Neural progenitor cell (in vitro differentiated cells): ENCODE data around the gene ERMAP. TPM values are rescaled to one million over a fixed set of nuclear protein-coding genes. Genes with fewer than 3 reads are reported as not detected.

ENCODE experiments used
- DNase-seq: peaks from one replicate; pipeline ENCODE4 v3.0.0-alpha.2; 2016; ENCODE audit warnings: low spot score
- H2AFZ ChIP-seq: fragments of 200-600 bp; sonication (generic); replicated peaks from 2 replicates; pipeline ENCODE4 v1.6.1; 2016; ENCODE audit warnings: antibody characterized with exemption
- H3F3A ChIP-seq: fragments of 200-600 bp; sonication (generic); 2 replicates; pipeline ENCODE4 v1.6.1; 2016; ENCODE audit warnings: antibody characterized with exemption, low read depth
- H3K27ac ChIP-seq: fragments of 200-600 bp; sonication (generic); 2 replicates; pipeline ENCODE4 v1.5.1; 2016; ENCODE audit warnings: mild to moderate bottlenecking
- H3K27me3 ChIP-seq: fragments of 200-600 bp; sonication (generic); 2 replicates; pipeline ENCODE4 v1.6.1; 2016; ENCODE audit warnings: mild to moderate bottlenecking, moderate library complexity
- H3K36me3 ChIP-seq: fragments of 200-600 bp; sonication (generic); 2 replicates; pipeline ENCODE4 v1.5.1; 2016
- H3K4me1 ChIP-seq: fragments of 200-600 bp; sonication (generic); 2 replicates; pipeline ENCODE4 v1.6.1; 2016; ENCODE audit warnings: mixed run types
- H3K4me2 ChIP-seq: fragments of 200-600 bp; sonication (generic); 2 replicates; pipeline ENCODE4 v1.6.1; 2016
- H3K4me3 ChIP-seq: fragments of 200-600 bp; sonication (generic); 2 replicates; pipeline ENCODE4 v1.5.1; 2016
- H3K79me2 ChIP-seq: fragments of 200-600 bp; sonication (generic); 2 replicates; pipeline ENCODE4 v1.6.1; 2016; ENCODE audit warnings: low read depth
- H3K9ac ChIP-seq: fragments of 200-600 bp; sonication (generic); 2 replicates; pipeline ENCODE4 v1.6.1; 2016
- H3K9me3 ChIP-seq: fragments of 200-600 bp; sonication (generic); 2 replicates; pipeline ENCODE4 v1.5.1; 2016; ENCODE audit warnings: low read depth
- H4K20me1 ChIP-seq: fragments of 200-600 bp; sonication (generic); 2 replicates; pipeline ENCODE4 v1.6.1; 2016; ENCODE audit warnings: low read depth
- H3K27ac Mint-ChIP-seq: 3 replicates; pipeline ENCODE4 v1.8.0; 2021; ENCODE audit warnings: mixed read lengths
- H3K27me3 Mint-ChIP-seq: 2 replicates; pipeline ENCODE4 v1.8.0; 2022; ENCODE audit warnings: low read depth, mild to moderate bottlenecking, inconsistent platforms, moderate library complexity, mixed read lengths; ENCODE audit not compliant: insufficient read depth
- H3K36me3 Mint-ChIP-seq: 3 replicates; pipeline ENCODE4 v1.8.0; 2021; ENCODE audit warnings: mixed read lengths
- H3K4me1 Mint-ChIP-seq: 3 replicates; pipeline ENCODE4 v1.8.0; 2021; ENCODE audit warnings: mixed read lengths
- H3K4me3 Mint-ChIP-seq: 3 replicates; pipeline ENCODE4 v1.8.0; 2021; ENCODE audit warnings: mild to moderate bottlenecking, moderate library complexity, mixed read lengths
- H3K9me3 Mint-ChIP-seq: 3 replicates; pipeline ENCODE4 v1.8.0; 2020; ENCODE audit warnings: mixed read lengths
- EZH2 ChIP-seq: fragments of 200-600 bp; sonication (generic); IDR thresholded peaks from 2 replicates; pipeline ENCODE4 v1.6.1; 2017; ENCODE audit warnings: antibody characterized with exemption, mild to moderate bottlenecking, moderate library complexity
- EZH2phosphoT487 ChIP-seq: fragments of 200-600 bp; sonication (generic); IDR thresholded peaks from 2 replicates; pipeline ENCODE4 v1.6.1; 2017; ENCODE audit warnings: antibody characterized with exemption
- total RNA-seq: library from RNA; depleted of rRNA; stranded (reverse); fragments of >200 nt; gene quantifications from 2 replicates; pipeline ENCODE4 v1.2.3, GENCODE V29; 2015; ENCODE audit warnings: low replicate concordance
- TF ChIP-seq, protein P1 (sequence below): fragments of 200-600 bp; sonication (generic); IDR thresholded peaks from 2 replicates; pipeline ENCODE4 v1.5.1; 2017; ENCODE audit warnings: antibody characterized with exemption, mild to moderate bottlenecking

ERMAP gene
- total RNA-seq, 1 donor from 2014 or later, result 2.2 TPM

DNA sequence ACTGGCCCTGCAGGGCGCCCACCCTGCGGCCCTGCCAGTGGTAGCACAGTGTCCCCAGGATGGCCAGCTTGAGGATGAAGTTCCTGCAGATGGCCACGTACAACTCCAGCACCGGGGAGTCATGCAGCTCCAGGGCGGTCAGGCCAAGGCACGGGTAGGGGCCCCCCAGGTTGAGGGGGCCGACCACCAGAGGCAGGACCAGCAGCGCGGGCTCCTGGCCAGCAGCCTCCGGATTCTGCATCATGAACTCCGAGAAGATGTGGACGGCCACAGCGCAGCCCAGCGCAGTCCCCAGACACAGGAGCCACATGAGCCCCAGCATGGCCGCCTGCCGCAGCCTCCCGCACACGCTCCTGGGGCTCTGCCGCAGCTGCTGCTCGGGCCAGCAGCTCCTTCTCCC lies 70.4 kb downstream of the ERMAP start:
- Histone ChIP-seq H4K20me1 (no peaks in the 10 kb centered on the region), H3K27me3 (no peaks in the 10 kb centered on the region), H3K27ac (no peak overlapping the region), H3K4me2 (no peak overlapping the region), H3K9ac (no peak overlapping the region), H3K9me3 (no peaks in the 10 kb centered on the region), H3F3A (no peaks in the 10 kb centered on the region), H3K79me2 (no peaks in the 10 kb centered on the region), H3K4me3 (no peak overlapping the region), H3K36me3 (no peaks in the 10 kb centered on the region), H2AFZ (no peak overlapping the region), H3K4me1 (peaks cover 5% of the 10 kb centered on the region)
- DNase-seq, result no peak
- Mint-ChIP-seq H3K36me3 (no peaks in the 10 kb centered on the region), H3K9me3 (no peaks in the 10 kb centered on the region), H3K4me3 (no peak overlapping the region), H3K27ac (no peak overlapping the region), H3K27me3 (peaks cover 6% of the 10 kb centered on the region), H3K4me1 (peaks cover 22% of the 10 kb centered on the region)
- TF ChIP-seq EZH2phosphoT487, result no peak

DNA sequence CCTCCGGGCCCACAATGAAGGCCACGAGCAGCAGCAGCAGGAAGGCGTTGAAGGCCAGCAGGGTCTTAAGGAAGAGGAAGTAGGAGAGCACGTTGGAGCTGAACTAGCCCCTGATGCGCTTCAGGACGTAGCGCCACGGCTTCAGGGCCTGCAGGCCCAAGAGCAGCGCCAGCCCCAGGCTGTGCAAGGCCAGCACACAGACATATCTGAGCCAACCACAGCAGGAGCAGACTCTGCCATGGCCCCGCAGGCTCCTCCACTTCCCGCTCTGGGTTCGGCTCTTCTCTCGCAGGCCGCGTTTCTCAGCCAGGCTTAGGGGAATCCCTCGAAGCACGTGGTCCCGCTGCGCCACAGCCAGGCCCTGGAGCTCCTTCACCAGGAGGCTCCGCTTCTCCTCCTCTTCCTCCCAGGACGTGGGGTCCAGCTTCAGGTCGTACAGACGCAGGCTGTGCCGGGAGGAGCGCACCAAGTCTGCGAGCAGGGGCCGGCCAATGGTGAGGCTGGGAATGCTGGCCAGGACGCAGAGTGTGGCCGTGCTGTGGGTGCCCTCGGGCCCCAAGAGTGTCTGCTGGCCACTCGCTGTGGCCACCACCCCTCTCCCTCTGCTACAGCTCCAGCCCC lies 71.2 kb downstream of the ERMAP start:
- TF ChIP-seq, protein P1, sequence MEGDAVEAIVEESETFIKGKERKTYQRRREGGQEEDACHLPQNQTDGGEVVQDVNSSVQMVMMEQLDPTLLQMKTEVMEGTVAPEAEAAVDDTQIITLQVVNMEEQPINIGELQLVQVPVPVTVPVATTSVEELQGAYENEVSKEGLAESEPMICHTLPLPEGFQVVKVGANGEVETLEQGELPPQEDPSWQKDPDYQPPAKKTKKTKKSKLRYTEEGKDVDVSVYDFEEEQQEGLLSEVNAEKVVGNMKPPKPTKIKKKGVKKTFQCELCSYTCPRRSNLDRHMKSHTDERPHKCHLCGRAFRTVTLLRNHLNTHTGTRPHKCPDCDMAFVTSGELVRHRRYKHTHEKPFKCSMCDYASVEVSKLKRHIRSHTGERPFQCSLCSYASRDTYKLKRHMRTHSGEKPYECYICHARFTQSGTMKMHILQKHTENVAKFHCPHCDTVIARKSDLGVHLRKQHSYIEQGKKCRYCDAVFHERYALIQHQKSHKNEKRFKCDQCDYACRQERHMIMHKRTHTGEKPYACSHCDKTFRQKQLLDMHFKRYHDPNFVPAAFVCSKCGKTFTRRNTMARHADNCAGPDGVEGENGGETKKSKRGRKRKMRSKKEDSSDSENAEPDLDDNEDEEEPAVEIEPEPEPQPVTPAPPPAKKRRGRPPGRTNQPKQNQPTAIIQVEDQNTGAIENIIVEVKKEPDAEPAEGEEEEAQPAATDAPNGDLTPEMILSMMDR, result no peak
- H3K27ac ChIP-seq, result no peak overlapping the region
- no peaks in the 10 kb centered on the region for H3K36me3 Mint-ChIP-seq
- H3K9me3 ChIP-seq, result no peaks in the 10 kb centered on the region
- H3K9ac ChIP-seq, result no peak overlapping the region
- H3K4me3 ChIP-seq, result no peak overlapping the region
- H3K4me2 ChIP-seq, result no peak overlapping the region
- H3K27ac Mint-ChIP-seq, result no peak overlapping the region
- H3K27me3 Mint-ChIP-seq, result peaks cover 6% of the 10 kb centered on the region
- peaks cover 22% of the 10 kb centered on the region for H3K4me1 Mint-ChIP-seq
- no peaks in the 10 kb centered on the region for H3K9me3 Mint-ChIP-seq
- DNase-seq, result no peak
- H3F3A ChIP-seq, result no peaks in the 10 kb centered on the region
- H2AFZ ChIP-seq, result peak overlapping the region; percentile 85
- H4K20me1 ChIP-seq, result no peaks in the 10 kb centered on the region
- no peaks in the 10 kb centered on the region for H3K79me2 ChIP-seq
- no peak overlapping the region for H3K4me3 Mint-ChIP-seq
- H3K27me3 ChIP-seq, result no peaks in the 10 kb centered on the region
- H3K36me3 ChIP-seq, result no peaks in the 10 kb centered on the region
- H3K4me1 ChIP-seq, result peaks cover 5% of the 10 kb centered on the region

DNA sequence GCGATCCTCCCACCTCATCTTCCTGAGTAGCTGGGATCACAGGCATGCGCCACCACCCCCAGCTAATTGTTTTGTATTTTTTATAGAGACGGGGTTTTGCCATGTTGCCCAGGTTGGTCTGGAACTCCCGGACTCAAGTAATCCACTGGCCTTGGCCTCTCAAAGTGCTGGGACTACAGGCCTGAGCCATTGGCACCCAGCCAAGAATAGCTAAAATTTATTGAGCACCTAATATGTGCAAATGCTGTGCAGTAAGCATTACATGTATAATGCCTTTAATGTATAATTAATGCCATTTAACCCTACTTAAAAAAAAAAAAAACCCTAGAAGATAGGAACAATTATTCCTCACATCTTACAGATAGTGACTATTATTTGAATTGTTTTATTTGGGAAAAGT lies 72.3 kb downstream of the ERMAP start:
- peaks cover 6% of the 10 kb centered on the region for H3K27me3 Mint-ChIP-seq
- H3K36me3 ChIP-seq, result no peaks in the 10 kb centered on the region
- no peak overlapping the region for H3K27ac Mint-ChIP-seq
- H3K4me3 Mint-ChIP-seq, result no peak overlapping the region
- no peaks in the 10 kb centered on the region for H3K79me2 ChIP-seq
- H4K20me1 ChIP-seq, result no peaks in the 10 kb centered on the region
- H3K4me1 Mint-ChIP-seq, result peaks cover 22% of the 10 kb centered on the region
- no peaks in the 10 kb centered on the region for H3K9me3 ChIP-seq
- H3K36me3 Mint-ChIP-seq, result no peaks in the 10 kb centered on the region
- no peak overlapping the region for H3K4me2 ChIP-seq
- no peak overlapping the region for H3K9ac ChIP-seq
- peaks cover 5% of the 10 kb centered on the region for H3K4me1 ChIP-seq
- H3K9me3 Mint-ChIP-seq, result peaks cover under 1% of the 10 kb centered on the region
- no peaks in the 10 kb centered on the region for H3K27me3 ChIP-seq
- no peak for TF ChIP-seq EZH2phosphoT487
- TF ChIP-seq, protein P1, result no peak
- TF ChIP-seq EZH2, result no peak
- H3F3A ChIP-seq, result no peaks in the 10 kb centered on the region
- no peak overlapping the region for H3K27ac ChIP-seq
- no peak overlapping the region for H3K4me3 ChIP-seq
- no peak for DNase-seq
- no peak overlapping the region for H2AFZ ChIP-seq

DNA sequence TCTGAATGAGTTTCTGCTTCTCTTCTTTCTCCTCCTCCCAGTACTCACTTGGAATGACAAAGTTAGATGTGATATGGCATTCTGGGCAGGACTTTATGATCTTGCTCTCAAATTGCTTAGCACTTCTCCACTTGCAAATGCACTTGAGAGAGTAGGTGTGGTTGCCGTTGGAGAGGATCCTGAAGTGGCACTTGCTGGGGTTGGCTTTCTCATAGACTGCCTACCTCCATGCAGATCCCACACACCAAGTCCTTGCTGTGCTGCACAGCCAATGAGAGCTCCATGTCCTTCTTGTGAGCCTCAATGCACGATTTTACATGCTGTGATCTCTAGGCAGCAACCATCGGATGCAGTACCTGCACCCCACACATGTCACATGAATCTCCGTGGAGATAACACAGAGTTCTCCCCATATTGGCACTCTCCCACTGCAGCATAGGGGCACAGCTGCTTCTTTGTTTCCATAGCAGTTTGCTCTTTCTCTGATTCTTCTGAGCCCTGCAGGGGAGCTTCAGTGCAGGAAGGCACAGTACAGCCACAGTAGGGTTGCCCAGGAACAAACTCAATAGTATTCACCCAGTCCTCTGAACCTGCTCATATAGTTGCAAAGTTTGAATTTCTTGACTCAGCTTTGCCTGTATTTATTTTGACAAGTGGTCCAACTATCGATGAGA lies 74.7 kb downstream of the ERMAP start:
- H3K4me3 Mint-ChIP-seq, result no peak overlapping the region

More for the DNA sequence above, 74.7 kb downstream of the ERMAP start:
- peaks cover 6% of the 10 kb centered on the region for H3K27me3 Mint-ChIP-seq
- peaks cover 16% of the 10 kb centered on the region for H3K4me1 Mint-ChIP-seq
- Histone ChIP-seq H3K4me1 (peaks cover 5% of the 10 kb centered on the region), H3F3A (no peaks in the 10 kb centered on the region), H3K4me2 (no peak overlapping the region), H2AFZ (peak overlapping the region; percentile 68), H3K9ac (no peak overlapping the region), H3K79me2 (no peaks in the 10 kb centered on the region), H3K4me3 (no peak overlapping the region), H3K9me3 (no peaks in the 10 kb centered on the region), H4K20me1 (no peaks in the 10 kb centered on the region), H3K36me3 (no peaks in the 10 kb centered on the region), H3K27me3 (no peaks in the 10 kb centered on the region), H3K27ac (no peak overlapping the region)
- H3K36me3 Mint-ChIP-seq, result no peaks in the 10 kb centered on the region
- peaks cover 11% of the 10 kb centered on the region for H3K9me3 Mint-ChIP-seq
- DNase-seq, result no peak
- no peak for TF ChIP-seq EZH2
- no peak for TF ChIP-seq EZH2phosphoT487
- TF ChIP-seq, protein P1, result no peak
- H3K27ac Mint-ChIP-seq, result peak overlapping the region; percentile 81
